GM23338 (cell line): ENCODE results near the gene CD300LB. TPM values are rescaled to one million over a fixed set of nuclear protein-coding genes. Genes with fewer than 3 reads are reported as not detected.

Experiments
- ATAC-seq: fragments of 200-7000 bp; cut with Tn5 transposase; 3 replicates; pipeline ENCODE4 v1.9.1; 2020
- DNase-seq: peaks from one replicate; pipeline ENCODE4 v3.0.0-alpha.2; 2015; ENCODE audit warnings: low spot score
- H2AFZ ChIP-seq: fragments of 200-600 bp; sonication (generic); 2 replicates; pipeline ENCODE4 v1.8.0; 2016; ENCODE audit warnings: antibody characterized with exemption, mild to moderate bottlenecking, moderate library complexity
- H3F3A ChIP-seq: fragments of 200-600 bp; sonication (generic); replicated peaks from 2 replicates; pipeline ENCODE4 v1.8.0; 2017; ENCODE audit warnings: antibody characterized with exemption, mixed run types, low read depth
- H3K27ac ChIP-seq: fragments of 200-600 bp; sonication (generic); 2 replicates; pipeline ENCODE4 v1.6.1; 2016; ENCODE audit warnings: low read depth
- H3K27me3 ChIP-seq: fragments of 200-600 bp; sonication (generic); 2 replicates; pipeline ENCODE4 v1.8.0; 2016; ENCODE audit warnings: mild to moderate bottlenecking, mixed run types, moderate library complexity; ENCODE audit not compliant: insufficient read depth
- H3K36me3 ChIP-seq: fragments of 200-600 bp; sonication (generic); 2 replicates; pipeline ENCODE4 v1.8.0; 2016; ENCODE audit warnings: mild to moderate bottlenecking; ENCODE audit not compliant: insufficient read depth
- H3K4me1 ChIP-seq: fragments of 200-600 bp; sonication (generic); 2 replicates; pipeline ENCODE4 v1.8.0; 2016; ENCODE audit warnings: mild to moderate bottlenecking, moderate library complexity; ENCODE audit not compliant: insufficient read depth
- H3K4me2 ChIP-seq: fragments of 200-600 bp; sonication (generic); 2 replicates; pipeline ENCODE4 v1.7.1; 2017; ENCODE audit warnings: mixed run types
- H3K4me3 ChIP-seq: fragments of 200-600 bp; sonication (generic); 2 replicates; pipeline ENCODE4 v1.6.1; 2016; ENCODE audit warnings: mixed run types
- H3K79me2 ChIP-seq: fragments of 200-600 bp; sonication (generic); replicated peaks from 2 replicates; pipeline ENCODE4 v1.8.0; 2017; ENCODE audit warnings: mild to moderate bottlenecking; ENCODE audit not compliant: insufficient read depth
- H3K9me2 ChIP-seq: fragments of 200-600 bp; sonication (generic); 2 replicates; pipeline ENCODE4 v1.8.0; 2017; ENCODE audit not compliant: insufficient read depth
- H4K20me1 ChIP-seq: fragments of 200-600 bp; sonication (generic); replicated peaks from 2 replicates; pipeline ENCODE4 v1.8.0; 2017; ENCODE audit warnings: mild to moderate bottlenecking; ENCODE audit not compliant: insufficient read depth
- H3K27ac Mint-ChIP-seq: 2 replicates; pipeline ENCODE4 v1.8.0; 2020; ENCODE audit warnings: inconsistent platforms, mild to moderate bottlenecking, moderate library complexity, mixed read lengths
- H3K27me3 Mint-ChIP-seq: 3 replicates; pipeline ENCODE4 v1.8.0; 2022; ENCODE audit warnings: low read depth, mild to moderate bottlenecking, moderate library complexity, mixed read lengths, inconsistent platforms; ENCODE audit not compliant: insufficient read depth, poor library complexity
- H3K36me3 Mint-ChIP-seq: 3 replicates; pipeline ENCODE4 v1.8.0; 2021; ENCODE audit warnings: low read depth, mild to moderate bottlenecking, inconsistent platforms, moderate library complexity, mixed read lengths
- H3K4me1 Mint-ChIP-seq: 3 replicates; pipeline ENCODE4 v1.8.0; 2020; ENCODE audit warnings: mild to moderate bottlenecking, inconsistent platforms, mixed read lengths
- H3K4me3 Mint-ChIP-seq: 3 replicates; pipeline ENCODE4 v1.8.0; 2021; ENCODE audit warnings: moderate library complexity, mild to moderate bottlenecking, inconsistent platforms, mixed read lengths
- H3K9me3 Mint-ChIP-seq: 3 replicates; pipeline ENCODE4 v1.8.0; 2020; ENCODE audit warnings: moderate library complexity, mild to moderate bottlenecking, inconsistent platforms, mixed read lengths
- CREB1 ChIP-seq: fragments of 250-450 bp; sonication (Bioruptor Pico); IDR thresholded peaks from 2 replicates; pipeline ENCODE4 v1.5.0; 2020; ENCODE audit warnings: low read depth, mild to moderate bottlenecking, moderate library complexity
- EZH2 ChIP-seq: fragments of 200-600 bp; sonication (generic); IDR thresholded peaks from one replicate; pipeline ENCODE4 v1.8.0; 2017; ENCODE audit warnings: antibody characterized with exemption, mild to moderate bottlenecking, low read depth; ENCODE audit not compliant: unreplicated experiment
- EZH2phosphoT487 ChIP-seq: fragments of 200-600 bp; sonication (generic); IDR thresholded peaks from one replicate; pipeline ENCODE4 v1.8.1; 2018; ENCODE audit warnings: antibody characterized with exemption; ENCODE audit not compliant: unreplicated experiment
- POLR2AphosphoS5 ChIP-seq: IDR thresholded peaks from 2 replicates; pipeline ENCODE4 v1.6.1; 2016; ENCODE audit warnings: antibody characterized with exemption, low read depth
- REST ChIP-seq: IDR thresholded peaks from one replicate; pipeline ENCODE4 v1.6.1; 2018; ENCODE audit warnings: antibody characterized with exemption; ENCODE audit not compliant: unreplicated experiment
- STAT1 ChIP-seq: IDR thresholded peaks from one replicate; pipeline ENCODE4 v1.6.1; 2016; ENCODE audit warnings: antibody characterized with exemption; ENCODE audit not compliant: unreplicated experiment
- ZNF114 ChIP-seq: fragments of 250-450 bp; sonication (Bioruptor Pico); IDR thresholded peaks from 2 replicates; pipeline ENCODE4 v1.5.0; 2020; ENCODE audit warnings: mild to moderate bottlenecking, moderate library complexity
- ZNF331 ChIP-seq: fragments of 250-450 bp; sonication (Bioruptor Pico); IDR thresholded peaks from 2 replicates; pipeline ENCODE4 v1.5.0; 2020; ENCODE audit warnings: low read depth, mild to moderate bottlenecking, moderate library complexity
- polyA plus RNA-seq: library from polyadenylated mRNA; unstranded; fragments of >200 nt; fragmentation: Nextera tagmentation; extraction: Ambion mirVana; gene quantifications from 2 replicates; pipeline ENCODE4 v1.2.1, GENCODE V29; 2016
- total RNA-seq: library from RNA; depleted of rRNA; stranded (reverse); fragments of >200 nt; shearing (Covaris generic); gene quantifications from 2 replicates; pipeline ENCODE4 v1.2.3, GENCODE V29; 2014

The CD300LB gene
- total and polyA plus RNA-seq, 2 experiments from 2014 or later: not detected

GRCh38 chr17:74569020-74570003, 38.0 kb upstream of the CD300LB start:
- no peaks in the 10 kb centered on the region for H3K36me3 ChIP-seq
- ATAC-seq: peak; percentile 46
- no peaks in the 10 kb centered on the region for H3K36me3 Mint-ChIP-seq
- H2AFZ ChIP-seq: peak overlapping the region; percentile 83; the same call in 1 of the 2 replicates
- H3K9me2 ChIP-seq: no peaks in the 10 kb centered on the region
- H3K79me2 ChIP-seq: no peaks in the 10 kb centered on the region
- no peak overlapping the region; the same call in 1 of the 2 replicates for H3K27ac Mint-ChIP-seq
- no peaks in the 10 kb centered on the region for H4K20me1 ChIP-seq
- DNase-seq: peak; percentile 39
- H3K4me3 ChIP-seq: no peak overlapping the region
- H3F3A ChIP-seq: 0 out of 2 replicates have a peak, but pooled peaks cover 3% of the 10 kb centered on the region
- TF ChIP-seq ZNF331 (CRISPR knock-in tag) (no peak), STAT1 (no peak), REST (no peak), ZNF114 (CRISPR knock-in tag) (no peak), POLR2AphosphoS5 (no peak), EZH2 (no peak), CREB1 (CRISPR knock-in tag) (no peak), EZH2phosphoT487 (no peak)
- H3K9me3 Mint-ChIP-seq: no peaks in the 10 kb centered on the region; the same call in 2 of the 3 replicates
- peaks cover 9% of the 10 kb centered on the region for H3K27me3 Mint-ChIP-seq
- no peak overlapping the region for H3K4me3 Mint-ChIP-seq
- no peak overlapping the region for H3K27ac ChIP-seq
- H3K4me1 ChIP-seq: no peaks in the 10 kb centered on the region
- H3K4me1 Mint-ChIP-seq: peaks cover 4% of the 10 kb centered on the region; the same call in 2 of the 3 replicates
- no peaks in the 10 kb centered on the region for H3K27me3 ChIP-seq
- no peak overlapping the region for H3K4me2 ChIP-seq

- no peaks in the 10 kb centered on the region for H3K27me3 ChIP-seq
- no peaks in the 10 kb centered on the region; the same call in 2 of the 3 replicates for H3K36me3 Mint-ChIP-seq
- H3F3A ChIP-seq: 0 out of 2 replicates have a peak, but pooled peaks cover 3% of the 10 kb centered on the region
- no peaks in the 10 kb centered on the region; the same call in 2 of the 3 replicates for H3K9me3 Mint-ChIP-seq
- H3K4me1 Mint-ChIP-seq: peaks cover 4% of the 10 kb centered on the region; the same call in 2 of the 3 replicates
- no peaks in the 10 kb centered on the region for H3K9me2 ChIP-seq
- H3K4me2 ChIP-seq: no peak overlapping the region
- H3K4me3 Mint-ChIP-seq: no peak overlapping the region
- no peak overlapping the region for H3K27ac ChIP-seq
- no peaks in the 10 kb centered on the region for H4K20me1 ChIP-seq
- H3K36me3 ChIP-seq: no peaks in the 10 kb centered on the region
- peaks cover 9% of the 10 kb centered on the region for H3K27me3 Mint-ChIP-seq
- H3K4me1 ChIP-seq: no peaks in the 10 kb centered on the region
- H2AFZ ChIP-seq: no peak overlapping the region
- DNase-seq (no peak), ATAC-seq (no peak)
- no peak overlapping the region for H3K27ac Mint-ChIP-seq
- no peak overlapping the region for H3K4me3 ChIP-seq
- H3K79me2 ChIP-seq: no peaks in the 10 kb centered on the region
- TF ChIP-seq POLR2AphosphoS5: no peak
- no peak for TF ChIP-seq EZH2phosphoT487
- no peak for TF ChIP-seq ZNF331 (CRISPR knock-in tag)
- no peak for TF ChIP-seq CREB1 (CRISPR knock-in tag)
- TF ChIP-seq REST: no peak
- no peak for TF ChIP-seq ZNF114 (CRISPR knock-in tag)
These were observed 37.0 kb upstream of the CD300LB start for GRCh38 chr17:74568106-74568873.
